ENCODE measurements around the gene MRPL36.
A peak's percentile ranks its signal among the peaks of the same experiment; 100 is the strongest.
"Not testable (repeated sequence)": the region's sequence is repeated elsewhere in the genome, so short reads cannot be mapped to it uniquely, and the experiment has no call there.

Gene MRPL36

GRCh38 chr5:1815071-1815786 is 15.6 kb upstream of the MRPL36 start:
- DNase-seq (ENCODE audit: low read depth in 3 of 3) = no peak

GRCh38 chr5:1814183-1815020 is 14.8 kb upstream of the MRPL36 start:
- no peak for DNase-seq (ENCODE audit: low read depth in 3 of 3)

GRCh38 chr5:1810581-1811101 is 11.0 kb upstream of the MRPL36 start:
- DNase-seq (ENCODE audit: low read depth in 3 of 3) = no peak

GRCh38 chr5:1809416-1810035 is 9.9 kb upstream of the MRPL36 start:
- no peak for DNase-seq (ENCODE audit: low read depth in 3 of 3)

GRCh38 chr5:1808439-1808838 is 8.8 kb upstream of the MRPL36 start:
- no peak for DNase-seq (ENCODE audit: low read depth in 3 of 3)

- no peak for DNase-seq (ENCODE audit: low read depth in 3 of 3)
Measured at GRCh38 chr5:1807451-1808185, 8.0 kb upstream of the MRPL36 start.

GRCh38 chr5:1806974-1807373 is 7.3 kb upstream of the MRPL36 start:
- no peak for DNase-seq (ENCODE audit: low read depth in 3 of 3)

- DNase-seq (ENCODE audit: low read depth in 3 of 3) = no peak
Measured at GRCh38 chr5:1806199-1806598, 6.6 kb upstream of the MRPL36 start.

GRCh38 chr5:1805736-1806135 is 6.1 kb upstream of the MRPL36 start:
- no peak for DNase-seq (ENCODE audit: low read depth in 3 of 3)

- no peak for DNase-seq (ENCODE audit: low read depth in 3 of 3)
Measured at GRCh38 chr5:1805326-1805725, 5.7 kb upstream of the MRPL36 start.

- DNase-seq (ENCODE audit: low read depth in 3 of 3) = no peak
Measured at GRCh38 chr5:1804001-1804690, 4.5 kb upstream of the MRPL36 start.

- no peak for DNase-seq (ENCODE audit: low read depth in 3 of 3)
Measured at GRCh38 chr5:1803192-1803591, 3.6 kb upstream of the MRPL36 start.

GRCh38 chr5:1801967-1802295 is 2.3 kb upstream of the MRPL36 start:
- no peak for DNase-seq (ENCODE audit: low read depth in 3 of 3)

GRCh38 chr5:1801222-1801966 is 1.8 kb upstream of the MRPL36 start, which contains the start of gene NDUFS6:
Gene NDUFS6, plus strand, starts transcription at chr5:1801407. Its CDS starts 11 bp downstream, at chr5:1801418.
- peak; percentile 64 to 76 (median 68) for DNase-seq (ENCODE audit: low read depth in 3 of 3)

- no peak for DNase-seq (ENCODE audit: low read depth in 3 of 3)
Measured at GRCh38 chr5:1800472-1801221, 1.0 kb upstream of the MRPL36 start.

- DNase-seq (ENCODE audit: low read depth in 3 of 3) = peak in 1 of 3 experiments; percentile 37
Measured at GRCh38 chr5:1799110-1799601, 481 bp downstream of the MRPL36 start.

GRCh38 chr5:1798589-1798988 is 1.0 kb downstream of the MRPL36 start:
- not testable (repeated sequence) for DNase-seq (ENCODE audit: low read depth in 3 of 3)

- DNase-seq (ENCODE audit: low read depth in 3 of 3) = no peak
Measured at GRCh38 chr5:1797855-1798254, 1.8 kb downstream of the MRPL36 start.

- no peak for DNase-seq (ENCODE audit: low read depth in 3 of 3)
Measured at GRCh38 chr5:1797103-1797800, 2.4 kb downstream of the MRPL36 start.
